Measurements from ENCODE around the gene SLC35F4.

Gene SLC35F4

GRCh38 chr14:57610631-57611030, 255.3 kb downstream of the SLC35F4 start:
- no peak for FAIRE-seq

GRCh38 chr14:57609192-57610075, 256.5 kb downstream of the SLC35F4 start:
- FAIRE-seq: no peak

- no peak for FAIRE-seq
Observed at GRCh38 chr14:57607086-57607485, 258.8 kb downstream of the SLC35F4 start.

- no peak for FAIRE-seq
Observed at GRCh38 chr14:57583396-57583795, 282.5 kb downstream of the SLC35F4 start.

GRCh38 chr14:57582746-57583145, 283.1 kb downstream of the SLC35F4 start:
- FAIRE-seq: no peak

- FAIRE-seq: no peak
Observed at GRCh38 chr14:57578801-57579200, 287.1 kb downstream of the SLC35F4 start.

- FAIRE-seq: no peak
Observed at GRCh38 chr14:57576498-57576897, 289.4 kb downstream of the SLC35F4 start.

- FAIRE-seq: no peak
Observed at GRCh38 chr14:57575482-57575881, 290.4 kb downstream of the SLC35F4 start.

- no peak for FAIRE-seq
Observed at GRCh38 chr14:57574617-57575288, 291.1 kb downstream of the SLC35F4 start.

GRCh38 chr14:57573173-57573572, 292.7 kb downstream of the SLC35F4 start:
- no peak for FAIRE-seq

- FAIRE-seq: no peak
Observed at GRCh38 chr14:57568554-57568953, 297.3 kb downstream of the SLC35F4 start.

- no peak for FAIRE-seq
Observed at GRCh38 chr14:57567220-57567619, 298.7 kb downstream of the SLC35F4 start.

GRCh38 chr14:57560681-57561080, 305.2 kb downstream of the SLC35F4 start:
- no peak for FAIRE-seq

- FAIRE-seq: no peak
Observed at GRCh38 chr14:57559576-57559975, 306.3 kb downstream of the SLC35F4 start.

GRCh38 chr14:57549765-57550420, 316.0 kb downstream of the SLC35F4 start:
- no peak for FAIRE-seq

- FAIRE-seq: no peak
Observed at GRCh38 chr14:57549016-57549564, 316.8 kb downstream of the SLC35F4 start.

GRCh38 chr14:57547131-57547530, 318.8 kb downstream of the SLC35F4 start:
- FAIRE-seq: no peak

GRCh38 chr14:57533214-57533613, 332.7 kb downstream of the SLC35F4 start:
- no peak for FAIRE-seq

GRCh38 chr14:57530571-57530970, 335.3 kb downstream of the SLC35F4 start:
- FAIRE-seq: no peak

- no peak for FAIRE-seq
Observed at GRCh38 chr14:57526942-57527341, 338.9 kb downstream of the SLC35F4 start.

- no peak for FAIRE-seq
Observed at GRCh38 chr14:57519043-57519442, 346.8 kb downstream of the SLC35F4 start.

Measured in TTC549 (cell line).